ENCODE results near the gene CNTNAP2.

Gene CNTNAP2

DNA sequence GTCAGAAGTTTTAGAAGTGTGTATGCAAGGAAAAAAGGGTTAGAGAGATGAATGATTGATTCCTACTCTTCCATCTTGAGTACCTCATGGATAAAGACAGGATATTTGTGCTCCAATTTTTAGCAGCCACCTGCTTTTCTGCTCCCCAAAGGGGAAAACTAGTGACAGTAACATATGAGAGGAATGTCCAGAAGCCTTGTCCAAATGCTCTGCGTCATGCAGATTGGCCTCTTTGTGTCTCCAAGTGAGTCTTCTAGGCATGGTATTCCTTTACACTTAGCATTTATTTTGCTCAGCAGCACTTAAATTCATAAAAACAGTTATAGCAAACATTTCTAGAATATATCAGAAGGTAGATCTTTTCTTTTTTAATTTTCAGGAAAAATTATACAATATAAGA is 306.8 kb downstream of the CNTNAP2 start:
- no peak for DNase-seq
- no peak for ATAC-seq

DNA sequence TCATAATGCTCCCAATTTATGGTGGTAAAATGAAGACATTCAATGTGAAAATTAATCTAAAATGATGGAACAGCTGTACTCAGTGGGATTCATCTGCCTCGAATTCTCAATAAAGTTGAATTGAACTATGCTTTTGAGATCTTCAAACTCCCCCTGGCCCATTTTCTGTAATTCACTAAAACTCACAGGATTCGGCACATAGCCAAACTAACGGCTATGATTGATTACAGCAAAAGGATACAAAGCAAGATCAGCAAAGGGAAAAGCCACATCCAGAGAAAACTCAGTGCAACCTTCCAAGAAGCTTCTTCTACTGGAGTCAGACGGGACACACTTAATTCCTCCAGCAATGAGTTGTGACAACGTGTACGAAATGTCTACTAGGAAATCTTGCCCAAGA is 307.5 kb downstream of the CNTNAP2 start:
- ATAC-seq (no peak), DNase-seq (no peak)

DNA sequence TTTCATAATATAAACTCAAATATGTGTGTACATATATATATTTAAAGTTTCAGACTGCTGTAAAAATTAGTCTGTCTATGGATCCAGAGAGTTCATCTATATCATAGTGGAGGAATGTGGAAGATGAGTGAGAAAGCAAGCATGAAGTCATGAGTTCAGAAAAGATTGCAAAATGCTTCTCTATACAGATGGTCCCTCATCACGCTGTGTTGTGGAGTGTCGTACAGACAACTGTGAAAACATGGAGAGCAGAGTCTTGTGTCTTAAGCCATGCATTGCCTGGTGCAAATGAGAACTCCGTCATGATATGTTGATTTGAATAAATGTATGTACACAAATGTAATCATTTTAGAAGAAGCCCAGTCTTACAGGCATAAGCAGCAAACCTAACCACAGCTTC is 316.9 kb downstream of the CNTNAP2 start:
- no peak for ATAC-seq
- DNase-seq: no peak

DNA sequence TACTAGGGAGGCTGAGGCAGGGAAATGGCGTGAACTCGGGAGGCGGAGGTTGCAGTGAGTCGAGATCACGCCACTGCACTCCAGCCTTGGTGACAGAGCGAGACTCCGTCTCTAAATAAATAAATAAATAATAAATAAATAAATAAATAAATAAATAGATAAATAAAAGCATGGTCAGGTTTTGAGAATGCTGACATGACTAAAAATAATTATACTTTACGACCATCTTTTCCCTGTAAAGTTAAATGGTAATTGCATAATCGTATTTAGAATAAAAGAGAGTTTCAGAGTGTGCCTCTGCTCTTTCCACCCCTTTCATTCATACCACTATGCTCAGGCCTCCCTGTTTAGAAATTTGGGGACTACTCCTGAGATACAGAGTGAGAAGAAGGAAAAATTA is 326.5 kb downstream of the CNTNAP2 start:
- DNase-seq (no peak), ATAC-seq (no peak)

DNA sequence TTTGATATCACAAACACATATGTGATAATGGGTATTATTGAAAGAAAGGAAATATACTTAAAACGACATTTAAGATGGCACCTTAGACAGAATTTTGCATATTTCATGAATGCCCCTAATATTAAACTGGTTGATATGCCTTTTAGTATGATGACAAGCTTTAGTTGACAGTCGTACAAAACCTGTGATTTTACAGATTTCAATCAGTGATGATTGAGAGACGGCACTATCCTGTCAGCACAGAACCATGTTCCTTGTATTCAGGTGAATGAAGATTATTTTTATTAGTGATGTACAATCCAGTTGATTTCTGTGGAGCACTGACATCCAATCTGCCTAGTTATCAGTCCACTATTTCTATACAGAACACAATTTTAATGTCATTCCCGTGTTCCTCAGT is 333.0 kb downstream of the CNTNAP2 start:
- DNase-seq (no peak), ATAC-seq (no peak)

DNA sequence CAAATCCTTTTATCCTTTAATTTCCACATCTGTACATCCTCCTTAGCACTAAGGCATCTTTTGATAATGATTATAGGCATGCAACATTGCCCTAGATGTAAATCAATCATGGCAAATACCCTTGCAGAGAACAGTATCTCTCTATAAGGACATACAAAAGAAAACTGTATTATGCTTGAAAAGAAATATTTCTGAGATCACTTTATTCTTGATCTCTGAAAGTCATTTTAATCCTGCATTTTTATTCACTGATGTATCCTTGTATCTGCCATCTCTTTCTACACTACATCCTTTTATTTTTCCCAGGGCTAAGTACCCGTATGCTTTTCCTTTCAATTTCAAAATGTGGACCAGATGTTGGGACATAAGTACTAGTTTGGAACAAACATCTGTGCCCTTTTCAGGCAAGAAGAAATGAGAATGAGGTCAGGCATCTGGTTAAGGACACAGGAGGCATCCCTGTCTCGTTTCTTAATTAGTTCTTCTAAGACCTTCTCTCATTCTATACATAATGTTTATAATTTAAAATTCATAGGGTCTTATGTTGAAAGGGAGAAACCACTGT is 338.6 kb downstream of the CNTNAP2 start:
- ATAC-seq (no peak), DNase-seq (no peak)

DNA sequence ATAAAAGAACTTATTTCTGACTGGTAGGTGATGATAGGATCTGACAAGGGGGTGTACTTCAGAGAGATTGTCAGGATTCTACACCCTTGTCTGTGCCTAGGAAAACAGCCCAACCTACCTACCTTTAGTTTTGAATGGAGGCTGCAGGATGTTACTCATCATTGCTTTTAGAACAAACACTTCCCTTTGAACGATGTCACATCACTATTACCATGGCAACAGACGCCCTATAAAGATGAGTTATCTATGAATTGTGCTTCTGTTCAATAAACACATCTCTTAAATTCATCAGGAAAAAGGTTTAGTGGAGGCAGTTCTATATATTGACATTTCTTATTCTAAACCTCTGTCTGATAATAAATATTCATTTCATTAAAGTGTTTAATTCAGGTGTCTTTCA is 362.4 kb downstream of the CNTNAP2 start:
- ATAC-seq: no peak
- no peak for DNase-seq

DNA sequence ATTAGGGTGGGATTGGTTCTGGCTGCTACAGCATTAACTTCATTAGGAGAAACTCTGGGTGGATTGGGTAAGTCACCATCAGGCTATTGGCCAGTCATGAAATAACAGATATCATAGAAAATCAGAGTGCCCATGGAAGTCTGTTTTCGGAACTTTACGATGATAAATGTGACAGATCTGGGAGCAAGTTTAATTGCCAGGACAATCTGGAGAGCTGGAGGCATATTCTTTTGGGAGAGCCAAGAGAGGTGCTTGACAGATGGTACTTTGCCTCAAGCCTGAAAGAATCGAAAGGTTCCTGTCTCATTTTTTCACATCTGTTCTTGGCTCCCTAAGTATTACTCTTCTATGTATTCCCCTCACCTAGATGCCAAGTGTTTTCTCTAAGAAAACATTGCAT is 369.9 kb downstream of the CNTNAP2 start:
- ATAC-seq: no peak
- DNase-seq: no peak

DNA sequence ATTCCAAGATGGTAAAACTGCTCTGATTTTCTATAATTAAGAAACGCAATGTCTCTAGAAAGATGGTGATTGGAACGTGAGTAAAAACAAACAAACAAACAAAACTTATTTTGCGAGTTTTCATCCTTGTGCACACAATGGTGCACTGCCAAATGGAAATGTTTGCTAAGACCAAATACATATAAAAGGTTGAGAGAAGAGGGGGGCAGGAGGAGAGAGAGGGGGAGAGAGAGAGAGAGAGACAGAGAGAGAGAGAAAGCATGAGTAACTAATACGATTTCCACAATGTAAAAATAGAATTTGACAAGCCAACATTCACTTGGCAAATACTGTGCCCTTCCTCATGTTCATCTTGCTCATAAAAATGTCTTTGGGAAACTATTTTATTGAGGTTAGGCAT is 375.4 kb downstream of the CNTNAP2 start:
- DNase-seq: no peak
- no peak for ATAC-seq

DNA sequence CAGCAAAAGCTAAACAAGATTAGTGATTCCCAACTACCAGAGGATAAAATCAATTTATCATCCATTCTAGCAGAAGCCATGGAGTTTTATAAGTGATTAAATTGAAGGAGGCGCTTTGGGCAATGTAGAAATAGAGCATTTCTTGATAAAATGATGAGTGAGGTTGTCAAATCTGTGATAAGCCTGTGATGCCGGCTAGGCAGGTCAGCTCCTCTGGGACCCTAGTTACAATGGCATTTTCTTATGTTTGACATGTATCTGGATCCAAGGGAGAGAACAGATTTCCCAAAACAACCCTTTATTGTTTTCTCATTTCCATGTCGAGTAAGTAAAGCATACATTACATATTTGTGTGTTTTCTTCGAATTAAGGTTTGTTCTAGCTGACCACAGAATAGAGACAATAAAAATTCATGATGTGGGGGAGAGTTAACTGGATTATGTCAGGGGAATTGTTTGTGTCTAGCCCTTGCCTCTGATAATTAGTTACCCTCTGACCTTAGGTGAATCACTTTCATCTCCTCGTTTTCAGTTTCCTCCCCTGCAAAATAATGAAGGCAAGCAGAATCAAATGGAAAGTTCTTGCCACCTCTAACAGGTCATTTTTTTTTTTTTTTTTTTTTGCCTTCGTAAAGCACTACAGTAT is 378.5 kb downstream of the CNTNAP2 start:
- DNase-seq (no peak), ATAC-seq (no peak)

DNA sequence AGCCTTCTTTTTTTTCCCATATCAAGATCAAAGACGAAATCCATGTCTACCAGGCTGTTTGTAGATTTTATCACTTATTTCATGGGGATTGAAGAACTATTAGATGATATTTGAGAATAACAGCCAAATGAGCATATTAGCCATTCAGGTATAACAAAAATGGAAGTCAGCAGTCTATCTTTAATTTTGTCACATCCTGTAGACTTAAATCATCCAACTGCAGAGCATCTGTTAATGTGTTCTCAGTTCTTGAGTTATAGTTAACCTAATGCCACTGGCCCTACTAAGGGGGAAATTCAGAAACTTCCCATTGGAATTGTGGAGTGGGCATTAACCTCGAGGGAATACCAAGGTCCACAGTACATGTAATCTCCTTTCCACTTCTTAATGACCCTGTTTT is 380.1 kb downstream of the CNTNAP2 start:
- no peak for DNase-seq
- ATAC-seq: no peak

DNA sequence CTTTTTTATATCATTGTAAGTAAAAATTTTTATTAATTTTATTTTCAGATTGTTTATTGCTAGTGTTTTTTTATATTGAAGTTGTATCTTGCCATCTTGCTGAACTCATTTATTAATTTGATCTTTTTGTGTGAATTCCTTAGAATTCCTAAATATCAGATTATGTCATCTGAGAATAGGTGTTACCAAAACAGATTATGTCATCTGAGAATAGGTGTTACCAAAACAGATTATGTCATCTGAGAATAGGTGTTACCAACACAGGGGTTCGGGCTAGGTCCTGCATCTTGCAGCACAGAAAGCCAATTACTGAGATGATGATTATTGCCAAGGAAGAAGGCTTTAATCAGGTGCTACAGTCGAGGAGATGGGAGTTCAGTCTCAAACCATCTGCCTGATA is 383.4 kb downstream of the CNTNAP2 start:
- no peak for DNase-seq
- no peak for ATAC-seq

DNA sequence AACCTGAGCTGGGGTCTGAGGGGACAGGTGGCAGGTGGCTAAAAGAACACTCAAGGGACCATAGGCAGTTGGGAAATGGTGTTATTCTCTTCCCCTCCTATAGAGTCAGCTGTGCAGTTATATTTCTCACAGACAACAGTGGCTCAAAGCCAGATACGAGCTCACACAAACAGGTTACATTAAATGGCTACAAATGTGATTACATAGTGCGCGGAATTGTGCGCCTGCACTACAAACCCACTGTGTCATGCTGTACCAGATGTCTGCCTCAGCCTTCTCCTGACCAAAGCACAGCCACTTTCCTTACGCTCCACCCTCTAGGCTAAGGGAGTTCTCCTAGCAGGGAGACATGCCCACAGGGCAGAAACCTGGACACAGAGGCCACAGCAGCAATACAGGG is 387.2 kb downstream of the CNTNAP2 start:
- DNase-seq: no peak
- ATAC-seq: no peak

DNA sequence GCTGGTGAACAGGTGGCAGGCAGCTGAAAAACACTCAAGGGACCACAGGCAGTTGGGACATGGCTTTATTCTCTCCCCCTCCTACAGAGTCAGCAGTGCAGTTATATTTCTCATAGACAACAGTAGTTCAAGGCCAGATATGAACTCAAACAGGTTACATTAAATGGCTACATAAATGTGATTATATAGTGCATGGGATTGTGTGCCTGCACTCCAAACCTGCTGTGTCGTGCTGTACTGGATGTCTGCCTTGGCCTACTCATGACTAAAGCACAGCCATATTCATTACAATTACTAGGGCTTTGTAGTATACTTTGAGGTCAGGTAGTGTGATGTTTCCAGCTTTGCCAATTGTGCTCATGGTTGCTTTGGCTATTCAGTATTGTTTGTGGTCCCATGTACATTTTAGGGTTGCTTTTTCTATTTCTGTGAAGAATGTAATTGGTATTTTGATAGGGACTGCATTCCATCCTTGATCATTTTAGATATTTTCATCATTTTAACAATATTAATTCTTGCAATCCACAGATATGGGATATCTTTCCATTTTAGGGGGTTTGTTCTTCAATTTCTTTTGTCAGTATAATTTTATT is 393.6 kb downstream of the CNTNAP2 start:
- ATAC-seq: no peak
- no peak for DNase-seq

DNA sequence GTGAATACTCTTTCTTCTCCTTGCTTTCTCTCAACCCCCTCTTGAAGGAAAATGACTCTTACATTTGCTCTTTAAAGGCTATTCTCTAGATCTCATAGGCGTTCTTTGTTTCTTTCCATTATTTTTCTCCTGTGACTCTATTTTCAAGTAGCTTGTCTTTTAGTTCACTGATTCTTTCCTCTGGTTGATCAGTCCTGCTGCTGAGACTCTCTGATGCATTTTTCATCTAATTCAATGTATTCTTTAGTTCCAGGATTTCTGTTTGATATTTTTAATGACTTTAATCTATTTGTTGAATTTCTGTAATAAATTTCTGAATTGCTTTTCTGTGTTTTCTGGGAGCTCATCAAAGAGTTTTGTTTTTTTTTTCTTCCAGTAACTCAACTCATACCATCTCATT is 397.7 kb downstream of the CNTNAP2 start:
- no peak for DNase-seq
- ATAC-seq: no peak

DNA sequence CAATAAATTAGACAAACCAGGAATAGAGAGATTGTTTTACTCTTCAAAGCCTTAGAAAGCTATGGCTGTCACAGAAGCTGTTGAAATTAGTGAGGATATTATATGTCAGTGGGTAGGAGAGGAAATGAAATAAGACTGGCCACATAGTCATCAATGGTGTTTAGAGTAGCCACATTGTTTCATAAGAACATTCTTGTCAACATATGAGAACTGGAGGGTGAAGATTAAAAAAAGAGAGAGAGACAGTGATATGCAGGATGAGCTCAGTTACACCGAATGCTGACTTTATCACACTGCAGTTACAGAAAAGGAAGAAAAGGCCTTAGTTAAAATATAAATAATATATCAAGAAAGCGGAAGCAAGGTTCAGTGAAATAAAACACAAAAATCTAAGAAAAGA is 412.0 kb downstream of the CNTNAP2 start:
- no peak for ATAC-seq
- DNase-seq: no peak

DNA sequence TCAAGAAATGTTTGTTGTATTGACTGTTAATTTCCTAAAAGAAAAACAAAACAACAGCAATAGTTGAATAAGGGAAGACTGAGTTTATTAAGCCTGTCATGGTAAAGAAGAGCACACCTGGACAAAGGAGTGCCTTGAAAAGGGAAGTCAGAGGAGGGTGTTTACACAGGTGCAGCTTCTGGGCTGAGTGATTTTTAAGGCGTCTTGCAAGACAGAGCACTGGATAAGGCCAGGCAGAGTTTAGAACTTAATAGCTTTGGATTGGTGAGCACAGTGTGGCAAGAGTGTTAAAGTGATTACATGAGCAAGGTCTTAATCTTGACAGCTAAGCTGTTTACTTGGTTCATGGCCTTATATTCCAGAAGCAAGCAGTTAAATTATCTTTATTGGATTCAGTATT is 423.2 kb downstream of the CNTNAP2 start:
- ATAC-seq (no peak), DNase-seq (no peak)

DNA sequence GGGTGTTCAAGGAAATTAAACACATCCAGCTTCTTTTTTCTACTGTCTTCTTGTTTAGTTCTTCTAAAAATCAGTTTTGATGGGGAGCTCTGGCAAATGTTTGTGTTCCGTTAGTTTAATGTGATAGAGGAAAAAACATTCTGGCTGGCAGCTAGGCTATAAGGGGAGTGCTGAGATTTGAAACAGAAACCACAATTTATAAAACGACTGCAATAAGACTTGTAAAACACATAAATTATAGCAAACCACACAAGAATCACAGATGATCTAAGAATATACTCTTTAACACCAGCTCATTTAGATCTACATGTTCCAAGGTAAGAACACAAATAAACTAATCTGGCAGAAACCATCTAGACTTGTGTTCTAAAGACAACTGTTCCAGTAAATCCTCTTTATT is 425.5 kb downstream of the CNTNAP2 start:
- DNase-seq: no peak
- no peak for ATAC-seq

DNA sequence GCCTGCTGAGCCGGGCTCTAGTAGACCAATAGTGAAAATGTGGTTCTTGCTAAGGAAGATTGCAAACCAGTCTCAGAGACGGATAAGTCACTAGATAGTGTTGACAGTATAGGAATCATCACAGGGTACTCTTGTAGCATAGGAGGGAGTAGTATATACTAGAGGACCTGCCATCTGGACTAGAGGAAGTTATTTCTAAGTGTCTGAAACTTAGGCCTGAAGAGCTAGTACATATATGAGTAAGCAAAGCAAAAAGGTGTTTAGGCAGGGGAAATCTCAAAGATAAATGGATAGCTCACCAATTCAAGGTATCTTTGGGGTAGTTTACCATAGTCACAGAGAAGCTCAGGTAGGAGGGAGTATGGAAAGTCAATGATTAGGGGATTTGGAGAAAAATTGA is 428.1 kb downstream of the CNTNAP2 start:
- ATAC-seq: no peak
- DNase-seq: no peak

DNA sequence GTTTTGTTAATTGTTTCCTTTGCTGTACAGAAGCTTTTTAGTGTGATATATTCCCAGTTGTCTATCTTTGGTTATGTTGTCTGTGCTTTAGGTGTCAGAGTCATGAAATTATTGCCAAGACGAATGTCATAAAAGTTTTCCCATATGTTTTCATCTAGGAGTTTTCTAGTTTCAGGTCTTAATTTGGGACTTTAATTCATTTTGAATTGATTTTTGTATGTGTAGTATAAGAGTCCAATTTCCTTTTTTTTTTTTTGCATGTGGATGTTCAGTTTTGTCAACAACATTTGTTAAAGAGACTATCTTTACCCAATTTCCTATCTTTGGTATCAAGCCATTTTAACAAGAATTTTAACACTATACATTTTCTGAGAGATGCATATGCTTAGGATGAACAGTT is 432.2 kb downstream of the CNTNAP2 start:
- ATAC-seq (no peak), DNase-seq (no peak)

DNA sequence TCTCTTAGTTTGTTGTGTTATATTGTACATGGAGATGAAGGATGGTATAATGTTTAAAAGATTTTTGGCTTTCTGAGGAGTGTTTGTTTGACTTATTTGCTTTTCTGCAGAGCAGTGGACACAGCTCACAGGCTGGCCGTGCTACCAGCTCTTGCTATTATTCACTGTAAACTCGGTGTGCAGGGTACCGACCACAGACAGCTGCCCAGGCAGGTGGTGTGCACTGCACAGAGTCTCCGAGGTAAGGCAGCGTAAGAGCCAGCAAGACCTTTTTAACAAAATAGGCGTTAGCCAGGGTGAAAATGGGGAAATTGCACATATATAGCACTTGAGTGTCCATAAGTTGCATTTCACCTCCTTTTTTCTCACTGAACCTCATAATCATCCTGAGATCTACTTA is 438.0 kb downstream of the CNTNAP2 start:
- ATAC-seq: no peak

DNA sequence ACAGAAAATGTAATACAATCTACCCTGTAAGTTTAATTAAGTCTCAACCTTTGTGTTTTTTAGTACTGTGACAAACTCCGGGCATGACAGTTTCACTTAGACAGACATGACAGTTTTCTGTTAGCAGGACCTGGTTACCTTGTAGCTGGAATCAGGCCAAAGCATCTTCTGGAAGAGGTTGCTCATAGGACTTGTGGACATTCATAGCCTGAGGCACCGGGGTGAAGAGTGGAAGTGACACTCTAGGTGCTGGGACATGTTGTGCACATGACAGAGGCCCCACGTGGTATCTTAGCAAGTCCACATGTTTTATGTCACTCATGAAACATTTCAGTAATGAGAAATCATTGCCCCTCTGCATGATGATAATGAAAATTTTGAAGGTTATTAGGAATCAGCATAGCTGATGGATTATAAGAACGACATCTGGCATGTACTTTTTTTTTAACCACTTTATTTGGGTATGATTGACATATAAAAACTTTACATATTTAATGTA is 441.4 kb downstream of the CNTNAP2 start:
- DNase-seq: no peak
- ATAC-seq: no peak

More for the DNA sequence above, 438.0 kb downstream of the CNTNAP2 start:
- DNase-seq: no peak

DNA sequence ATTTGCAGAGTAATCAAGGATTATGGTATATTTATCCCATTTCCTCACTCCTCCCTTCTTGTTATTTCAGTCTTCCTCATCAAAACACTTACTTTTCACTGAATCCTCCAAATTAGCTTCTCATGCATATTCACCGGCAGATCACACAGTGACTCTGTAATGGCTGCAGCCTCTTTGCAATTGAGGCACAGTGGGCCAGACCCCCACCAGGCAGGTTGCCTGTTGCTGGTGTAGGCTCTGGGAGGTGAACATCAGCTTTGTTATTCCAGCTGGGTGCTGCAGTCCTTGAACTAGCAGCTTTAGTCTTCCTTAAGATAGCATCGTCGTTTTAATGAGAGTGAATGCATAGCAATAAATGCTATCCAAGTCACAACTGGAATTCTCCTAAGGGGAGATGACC is 449.3 kb downstream of the CNTNAP2 start:
- ATAC-seq (no peak), DNase-seq (no peak)

DNA sequence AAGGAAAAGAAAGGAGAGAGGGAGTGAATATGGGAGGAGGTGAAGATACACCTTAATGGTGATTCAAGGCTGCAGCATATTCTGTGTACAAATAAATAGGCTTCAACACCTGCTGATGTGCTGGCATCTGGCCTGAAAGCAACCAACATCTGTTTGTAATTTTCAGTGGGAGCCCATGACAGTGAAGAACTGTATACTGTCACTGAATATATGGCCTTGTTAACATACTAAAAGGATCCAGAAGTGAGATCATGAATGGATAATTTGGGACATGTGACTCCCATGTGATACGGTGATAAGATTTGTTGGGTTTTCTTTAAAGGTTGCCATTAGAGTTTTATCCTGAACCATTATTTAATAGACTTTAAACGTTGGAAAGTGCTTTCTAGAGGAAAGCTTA is 459.3 kb downstream of the CNTNAP2 start:
- DNase-seq (no peak), ATAC-seq (no peak)
